Measurements from ENCODE around the gene ANXA9. TPM values are rescaled to one million over a fixed set of nuclear protein-coding genes. Genes with fewer than 3 reads are reported as not detected.

ANXA9 gene
- total and polyA plus RNA-seq, 7 experiments from 2014 or later = 0.17 to 0.38 TPM; not detected in 5

DNA sequence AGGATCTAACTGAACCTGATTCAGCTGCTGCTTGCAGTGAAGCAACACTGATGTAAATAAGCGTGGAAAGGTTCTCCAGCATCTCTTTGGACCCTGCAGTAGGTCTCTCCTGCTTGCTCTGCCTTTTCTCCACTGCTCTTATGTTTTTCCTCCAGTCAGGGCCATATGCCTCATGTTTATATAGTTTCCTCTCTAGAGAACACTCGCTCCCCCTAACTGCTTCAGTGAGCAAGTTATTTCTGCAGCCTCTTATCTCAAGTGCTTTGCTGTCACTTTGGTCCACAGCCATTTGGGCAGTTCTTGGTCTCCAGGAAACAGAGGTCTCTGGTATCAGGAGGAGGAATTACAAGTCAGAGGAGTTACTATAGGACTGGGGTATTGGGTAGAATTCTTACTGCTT, 31.4 kb downstream of the ANXA9 start:
- Mint-ChIP-seq H3K4me3 (peak overlapping the region in 4 of 10 donors; percentile 5 to 45 (median 20)), H3K36me3 (peaks cover 0 to 16% (median 2%) of the 10 kb centered on the region in 5 donors), H3K27me3 (no peaks in the 10 kb centered on the region), H3K9me3 (no peaks in the 10 kb centered on the region), H3K27ac (peak overlapping the region in 6 of 9 donors; percentile 37 to 79 (median 60)), H3K4me1 (peaks cover 22 to 55% (median 43%) of the 10 kb centered on the region in 7 donors)
- no peak for ATAC-seq
- H3K4me1 ChIP-seq (ENCODE audit: control insufficient read depth in 2 of 2, insufficient read depth in 2 of 2, low read length in 2 of 2) = peaks cover 13 to 27% of the 10 kb centered on the region in 2 donors
- no peak for DNase-seq
- H3K36me3 ChIP-seq (ENCODE audit: control insufficient read depth in 2 of 3, insufficient read depth in 3 of 3, low read length in 3 of 3) = peaks cover 0 to 16% (median 4%) of the 10 kb centered on the region in 3 experiments
- no peaks in the 10 kb centered on the region for H3K9me3 ChIP-seq (ENCODE audit: control insufficient read depth in 2 of 3, low read length in 3 of 3)
- ChIA-PET CTCF (interaction anchor here (0.6 kb wide), 1 partner anchor 239 kb away, joined by 6 read pairs; no protein-coding TSS in a partner anchor), POLR2A (no interaction called here)
- H3K27me3 ChIP-seq (ENCODE audit: control insufficient read depth in 2 of 2, insufficient read depth in 2 of 2, low read length in 2 of 2) = no peaks in the 10 kb centered on the region
- intact Hi-C loops (cut with micrococcal nuclease) = no loop called here
- no peak overlapping the region for H3K4me3 ChIP-seq (ENCODE audit: low read length)
- H3K27ac ChIP-seq (ENCODE audit: low read depth, low read length) = no peak overlapping the region

DNA sequence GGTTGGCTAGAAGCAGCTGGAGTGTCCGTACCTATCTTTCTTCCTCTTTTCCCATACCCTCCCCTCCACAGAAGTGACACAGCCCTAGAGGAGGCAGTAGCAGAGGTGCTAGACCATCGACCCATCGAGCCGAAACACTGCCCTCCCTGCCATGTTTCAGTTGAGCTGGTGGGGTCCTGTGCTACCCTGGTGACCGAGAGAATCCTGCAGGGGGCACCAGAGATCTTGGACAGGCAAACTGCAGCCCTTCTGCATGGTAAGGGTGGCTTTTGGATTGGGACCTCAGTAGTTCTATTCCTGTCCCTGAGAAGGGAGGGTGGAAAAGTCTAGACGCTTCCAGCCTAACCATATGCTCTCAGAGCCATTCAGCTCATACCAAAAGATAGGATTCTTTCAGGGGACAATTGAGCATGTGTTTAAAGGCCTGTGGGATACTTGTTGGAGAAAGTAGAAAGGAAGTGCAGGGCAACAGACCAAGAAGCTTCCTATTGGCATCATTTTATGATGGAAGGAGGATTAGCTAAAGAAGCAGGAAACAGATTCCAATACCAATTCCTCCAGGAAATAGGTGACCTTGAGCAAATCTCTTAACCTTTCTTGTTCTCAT, 42.6 kb downstream of the ANXA9 start:
- DNase-seq (peak; percentile 72 to 91 (median 83)), ATAC-seq (peak; percentile 100)
- H3K27me3 Mint-ChIP-seq = no peaks in the 10 kb centered on the region
- Histone ChIP-seq H3K27ac (ENCODE audit: low read depth, low read length) (no peak overlapping the region), H3K36me3 (ENCODE audit: control insufficient read depth in 2 of 3, insufficient read depth in 3 of 3, low read length in 3 of 3) (peaks cover 3 to 33% (median 5%) of the 10 kb centered on the region in 3 experiments), H3K4me3 (ENCODE audit: low read length) (no peak overlapping the region), H3K9me3 (ENCODE audit: control insufficient read depth in 2 of 3, low read length in 3 of 3) (no peaks in the 10 kb centered on the region), H3K4me1 (ENCODE audit: control insufficient read depth in 2 of 2, insufficient read depth in 2 of 2, low read length in 2 of 2) (no peaks in the 10 kb centered on the region), H3K27me3 (ENCODE audit: control insufficient read depth in 2 of 2, insufficient read depth in 2 of 2, low read length in 2 of 2) (no peaks in the 10 kb centered on the region)
- intact Hi-C loops (cut with micrococcal nuclease) = loop anchor here (1.0 to 10.0 kb wide), 12 partner anchors 16 to 320 kb away; partner anchors contain the start of genes GABPB2 (in 2 of the 2), TNFAIP8L2 (in 2 of the 2), CDC42SE1 (in 1 of the 2) and PIP5K1A (in 1 of the 2)
- peaks cover 4 to 22% (median 6%) of the 10 kb centered on the region in 7 donors for H3K4me1 Mint-ChIP-seq
- no peaks in the 10 kb centered on the region for H3K9me3 Mint-ChIP-seq
- H3K36me3 Mint-ChIP-seq = peaks cover 0 to 25% (median 15%) of the 10 kb centered on the region in 5 donors
- H3K27ac Mint-ChIP-seq = peak overlapping the region; percentile 37 to 93 (median 74)
- ChIA-PET POLR2A (interaction anchor here (0.6 to 4.4 kb wide), 17 partner anchors 18 to 165 kb away, joined by 3 to 50 read pairs (median 5); partner anchors contain the start of genes C1orf56, CDC42SE1, GABPB2 and MINDY1), CTCF (interaction anchor here (0.6 to 5.9 kb wide), 34 partner anchors 12 to 256 kb away, joined by 3 to 74 read pairs (median 4); partner anchors contain the start of genes C1orf56, CDC42SE1, GABPB2 and MINDY1)
- H3K4me3 Mint-ChIP-seq = peak overlapping the region; percentile 16 to 73 (median 61)

DNA sequence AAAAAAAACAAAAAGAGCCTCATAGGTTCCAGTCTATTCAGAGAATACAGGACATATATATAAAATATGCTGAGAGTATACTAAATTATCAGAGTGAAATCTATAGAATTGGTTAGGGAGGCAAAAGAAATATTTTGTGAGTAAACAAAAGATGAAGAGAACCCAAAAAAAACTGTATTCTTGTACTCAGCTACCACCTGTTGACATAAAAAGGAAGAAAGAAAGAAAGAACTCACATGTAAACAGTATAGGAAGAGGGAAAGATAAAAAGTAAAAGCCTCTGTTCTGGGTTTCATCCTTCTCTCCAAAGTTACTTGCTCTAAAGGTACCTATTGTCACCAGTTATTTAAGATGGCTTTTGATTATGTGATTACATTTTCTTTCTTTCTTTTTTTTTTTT, 44.4 kb downstream of the ANXA9 start:
- Histone ChIP-seq H3K4me1 (ENCODE audit: control insufficient read depth in 2 of 2, insufficient read depth in 2 of 2, low read length in 2 of 2) (no peaks in the 10 kb centered on the region), H3K27me3 (ENCODE audit: control insufficient read depth in 2 of 2, insufficient read depth in 2 of 2, low read length in 2 of 2) (no peaks in the 10 kb centered on the region), H3K27ac (ENCODE audit: low read depth, low read length) (no peak overlapping the region), H3K9me3 (ENCODE audit: control insufficient read depth in 2 of 3, low read length in 3 of 3) (no peaks in the 10 kb centered on the region), H3K36me3 (ENCODE audit: control insufficient read depth in 2 of 3, insufficient read depth in 3 of 3, low read length in 3 of 3) (peaks cover 3 to 49% (median 6%) of the 10 kb centered on the region in 3 experiments), H3K4me3 (ENCODE audit: low read length) (no peak overlapping the region)
- Mint-ChIP-seq H3K4me3 (no peak overlapping the region), H3K4me1 (peaks cover 5 to 22% (median 12%) of the 10 kb centered on the region in 7 donors), H3K27me3 (no peaks in the 10 kb centered on the region), H3K9me3 (no peaks in the 10 kb centered on the region), H3K36me3 (peaks cover 5 to 34% (median 18%) of the 10 kb centered on the region in 5 donors), H3K27ac (peak overlapping the region in 2 of 9 donors; percentile 26 to 60)
- ChIA-PET CTCF (interaction anchor here (0.7 to 5.9 kb wide), 5 partner anchors 9 to 264 kb away, joined by 3 to 74 read pairs (median 54); partner anchors contain the start of genes CDC42SE1, MLLT11 and TNFAIP8L2), POLR2A (interaction anchor here (1.1 to 4.4 kb wide), 2 partner anchors 32 to 130 kb away, joined by 3 to 50 read pairs; partner anchors contain the start of genes CDC42SE1, MLLT11 and TNFAIP8L2)
- intact Hi-C loops (cut with micrococcal nuclease) = loop anchor here in 1 of 2 donors (10.0 kb wide), 1 partner anchor 318 kb away; the partner anchor contains the start of gene RFX5
- ATAC-seq = no peak
- no peak for DNase-seq

DNA sequence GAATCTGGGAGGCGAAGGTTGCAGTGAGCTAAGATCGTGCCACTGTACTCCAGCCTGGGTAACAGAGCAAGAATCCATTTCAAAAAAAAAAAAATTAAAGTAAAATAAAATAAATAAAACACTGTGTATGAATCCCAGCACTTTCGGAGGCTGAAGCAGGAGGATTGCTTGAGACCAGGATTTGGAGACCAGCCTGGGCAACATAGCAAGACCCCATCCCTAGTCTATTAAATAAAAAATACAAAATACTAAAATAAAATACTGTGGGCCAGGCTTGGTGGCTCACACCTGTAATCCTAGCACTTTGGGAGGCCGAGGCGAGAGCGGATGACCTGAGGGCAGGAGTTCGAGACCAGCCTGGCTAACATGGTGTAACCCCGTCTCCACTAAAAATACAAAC, 50.1 kb downstream of the ANXA9 start:
- ATAC-seq (no peak), DNase-seq (no peak)
- Histone ChIP-seq H3K4me3 (ENCODE audit: low read length) (no peak overlapping the region), H3K4me1 (ENCODE audit: control insufficient read depth in 2 of 2, insufficient read depth in 2 of 2, low read length in 2 of 2) (no peaks in the 10 kb centered on the region), H3K27ac (ENCODE audit: low read depth, low read length) (no peak overlapping the region), H3K9me3 (ENCODE audit: control insufficient read depth in 2 of 3, low read length in 3 of 3) (no peaks in the 10 kb centered on the region), H3K27me3 (ENCODE audit: control insufficient read depth in 2 of 2, insufficient read depth in 2 of 2, low read length in 2 of 2) (no peaks in the 10 kb centered on the region), H3K36me3 (ENCODE audit: control insufficient read depth in 2 of 3, insufficient read depth in 3 of 3, low read length in 3 of 3) (peaks cover 0 to 65% (median 11%) of the 10 kb centered on the region in 3 experiments)
- peak overlapping the region in 1 of 9 donors; percentile 33 for H3K27ac Mint-ChIP-seq
- H3K27me3 Mint-ChIP-seq = no peaks in the 10 kb centered on the region
- no peak overlapping the region for H3K4me3 Mint-ChIP-seq
- peaks cover 5 to 31% (median 12%) of the 10 kb centered on the region in 7 donors for H3K4me1 Mint-ChIP-seq
- no peaks in the 10 kb centered on the region for H3K9me3 Mint-ChIP-seq
- H3K36me3 Mint-ChIP-seq = peaks cover 17 to 50% (median 32%) of the 10 kb centered on the region in 5 donors
- ChIA-PET CTCF (interaction anchor here (0.6 to 2.8 kb wide), 4 partner anchors 11 to 125 kb away, joined by 3 to 6 read pairs (median 4); partner anchors contain the start of gene TNFAIP8L2), POLR2A (interaction anchor here (1.1 to 2.1 kb wide), 3 partner anchors 15 to 25 kb away, joined by 4 to 11 read pairs (median 6); partner anchors contain the start of gene C1orf56)
- intact Hi-C loops (cut with micrococcal nuclease) = no loop called here

DNA sequence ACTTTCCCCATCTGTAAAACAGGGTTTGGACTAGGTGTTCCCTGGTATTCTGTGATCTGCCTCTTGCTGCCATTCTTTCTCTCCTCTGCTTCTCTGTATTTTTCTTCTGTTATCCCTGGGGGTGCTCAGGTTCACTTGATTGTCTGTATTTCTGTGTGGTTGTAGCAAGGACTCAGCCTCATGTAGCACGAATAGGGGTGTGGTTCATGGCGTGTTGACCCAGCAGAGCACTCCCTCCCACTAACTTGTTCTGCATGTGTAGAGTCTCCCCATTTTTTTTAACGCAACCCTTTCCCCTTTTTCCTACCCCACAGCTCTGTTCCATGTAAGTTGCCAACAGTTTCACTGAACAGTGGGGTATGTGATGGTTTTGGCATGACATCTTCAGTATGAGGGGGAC, 53.1 kb downstream of the ANXA9 start:
- Histone ChIP-seq H3K9me3 (ENCODE audit: control insufficient read depth in 2 of 3, low read length in 3 of 3) (no peaks in the 10 kb centered on the region), H3K27me3 (ENCODE audit: control insufficient read depth in 2 of 2, insufficient read depth in 2 of 2, low read length in 2 of 2) (no peaks in the 10 kb centered on the region), H3K27ac (ENCODE audit: low read depth, low read length) (no peak overlapping the region), H3K4me3 (ENCODE audit: low read length) (no peak overlapping the region), H3K36me3 (ENCODE audit: control insufficient read depth in 2 of 3, insufficient read depth in 3 of 3, low read length in 3 of 3) (peaks cover 0 to 39% (median 8%) of the 10 kb centered on the region in 3 experiments), H3K4me1 (ENCODE audit: control insufficient read depth in 2 of 2, insufficient read depth in 2 of 2, low read length in 2 of 2) (no peaks in the 10 kb centered on the region)
- Mint-ChIP-seq H3K36me3 (peaks cover 16 to 42% (median 27%) of the 10 kb centered on the region in 5 donors), H3K27me3 (no peaks in the 10 kb centered on the region), H3K27ac (peak overlapping the region in 7 of 9 donors; percentile 35 to 75 (median 64)), H3K9me3 (no peaks in the 10 kb centered on the region), H3K4me3 (no peak overlapping the region), H3K4me1 (peaks cover 5 to 37% (median 16%) of the 10 kb centered on the region in 7 donors)
- ATAC-seq (no peak), DNase-seq (no peak)
- ChIA-PET CTCF (interaction anchor here (0.6 kb wide), 1 partner anchor 9 kb away, joined by 3 read pairs; no protein-coding TSS in a partner anchor), POLR2A (interaction anchor here (1.2 to 1.5 kb wide), 2 partner anchors 14 to 20 kb away, joined by 4 read pairs; no protein-coding TSS in a partner anchor)
- intact Hi-C loops (cut with micrococcal nuclease) = no loop called here

DNA sequence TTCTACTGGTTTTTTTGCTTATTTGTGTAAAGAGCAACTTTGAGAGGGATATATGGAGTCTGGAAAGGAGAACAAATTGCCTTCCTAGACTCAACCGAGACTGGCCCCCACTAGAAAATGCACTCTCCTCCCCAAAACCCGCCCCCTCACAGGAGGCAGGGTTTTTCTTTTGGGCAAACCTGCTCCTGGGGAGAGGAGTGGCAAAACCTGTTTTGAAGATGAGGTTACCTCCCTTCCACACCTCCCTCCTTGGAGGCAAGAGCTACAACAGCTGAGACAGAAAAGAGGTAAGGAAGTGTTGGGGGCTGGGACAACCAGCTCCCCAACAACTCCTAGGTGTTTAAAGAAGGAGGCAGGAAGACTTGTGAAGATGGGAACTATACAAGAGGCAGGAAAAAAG, 54.3 kb downstream of the ANXA9 start, which contains the start of gene BNIPL:
BNIPL (plus strand) TSS at position 231 of the 400 bp plus-strand sequence; CDS start at position 371, 140 bp downstream.
- no peaks in the 10 kb centered on the region for H3K9me3 ChIP-seq (ENCODE audit: control insufficient read depth in 2 of 3, low read length in 3 of 3)
- H3K36me3 ChIP-seq (ENCODE audit: control insufficient read depth in 2 of 3, insufficient read depth in 3 of 3, low read length in 3 of 3) = peaks cover 0 to 28% (median 8%) of the 10 kb centered on the region in 3 experiments
- Mint-ChIP-seq H3K27ac (peak within 1 kb of the TSS; percentile 47 to 82 (median 68)), H3K9me3 (no peaks in the 10 kb centered on the region), H3K4me3 (no peak within 1 kb of the TSS), H3K4me1 (peaks cover 5 to 33% (median 19%) of the 10 kb centered on the region in 7 donors), H3K36me3 (peaks cover 15 to 36% (median 22%) of the 10 kb centered on the region in 5 donors), H3K27me3 (no peaks in the 10 kb centered on the region)
- H3K4me3 ChIP-seq (ENCODE audit: low read length) = no peak within 1 kb of the TSS
- no peaks in the 10 kb centered on the region for H3K27me3 ChIP-seq (ENCODE audit: control insufficient read depth in 2 of 2, insufficient read depth in 2 of 2, low read length in 2 of 2)
- intact Hi-C loops (cut with micrococcal nuclease) = no loop called here
- ATAC-seq = no peak
- no peaks in the 10 kb centered on the region for H3K4me1 ChIP-seq (ENCODE audit: control insufficient read depth in 2 of 2, insufficient read depth in 2 of 2, low read length in 2 of 2)
- ChIA-PET CTCF (interaction anchor here (1.0 kb wide), 2 partner anchors 20 to 23 kb away, joined by 3 to 4 read pairs; partner anchors contain the start of gene CDC42SE1), POLR2A (interaction anchor here (1.1 to 3.1 kb wide), 4 partner anchors 11 to 22 kb away, joined by 3 to 7 read pairs (median 5); partner anchors contain the start of gene C1orf56)
- no peak for DNase-seq
- no peak within 1 kb of the TSS for H3K27ac ChIP-seq (ENCODE audit: low read depth, low read length)
